NCI-H1694 (cell line): ENCODE measurements around the gene POLR3C.
"Not testable (repeated sequence)": the region's sequence is repeated elsewhere in the genome, so short reads cannot be mapped to it uniquely, and the experiment has no call there.

Experiments
- DNase-seq: peaks from one replicate; lab custom pipeline; 2025; lab: John Stamatoyannopoulos, UW

The POLR3C gene

DNA sequence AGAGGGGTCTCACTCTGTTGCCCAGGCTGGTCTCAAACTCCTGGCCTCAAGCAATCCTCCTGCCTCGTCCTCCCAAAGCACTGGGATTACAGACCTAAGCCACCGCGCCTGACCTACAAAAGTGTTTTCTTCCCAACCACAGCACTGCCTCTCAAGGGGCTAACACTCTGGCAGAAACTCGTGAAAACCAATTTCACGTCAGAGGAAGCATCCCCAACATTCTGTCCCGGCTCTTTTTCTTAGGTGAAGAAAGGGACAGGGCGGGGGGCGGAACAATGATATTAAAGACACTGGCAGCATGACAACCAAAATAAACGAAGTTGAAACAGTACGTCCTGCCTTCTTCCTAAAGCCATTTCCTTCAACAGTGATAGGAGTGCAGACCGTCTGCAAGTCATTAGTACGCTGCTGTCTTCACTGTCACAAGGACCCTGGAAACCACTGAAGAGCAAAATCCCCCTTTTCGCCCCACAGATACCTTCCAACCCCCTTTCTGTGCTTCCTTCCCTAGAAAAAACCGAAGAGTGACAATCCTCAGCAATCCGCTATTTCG lies 1.1 kb upstream of the POLR3C start:
- DNase-seq: not testable (repeated sequence)

DNA sequence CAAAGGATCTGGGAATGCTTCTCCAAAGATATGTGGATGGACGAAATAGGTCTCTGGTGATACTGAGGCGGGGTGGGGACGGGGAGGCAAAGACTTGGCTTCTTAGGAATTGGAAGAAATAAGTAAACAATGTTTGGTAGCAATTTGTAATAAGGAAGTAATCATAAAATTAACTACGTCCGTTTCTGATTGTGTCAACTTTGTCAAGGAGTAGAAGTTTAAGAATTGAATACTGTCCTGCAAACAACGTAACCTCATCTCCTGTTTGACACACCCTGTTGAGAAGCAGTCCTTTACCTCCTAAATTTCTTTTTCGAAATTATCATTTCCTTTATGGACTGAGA lies 471 bp downstream of the POLR3C start:
- no peak for DNase-seq

DNA sequence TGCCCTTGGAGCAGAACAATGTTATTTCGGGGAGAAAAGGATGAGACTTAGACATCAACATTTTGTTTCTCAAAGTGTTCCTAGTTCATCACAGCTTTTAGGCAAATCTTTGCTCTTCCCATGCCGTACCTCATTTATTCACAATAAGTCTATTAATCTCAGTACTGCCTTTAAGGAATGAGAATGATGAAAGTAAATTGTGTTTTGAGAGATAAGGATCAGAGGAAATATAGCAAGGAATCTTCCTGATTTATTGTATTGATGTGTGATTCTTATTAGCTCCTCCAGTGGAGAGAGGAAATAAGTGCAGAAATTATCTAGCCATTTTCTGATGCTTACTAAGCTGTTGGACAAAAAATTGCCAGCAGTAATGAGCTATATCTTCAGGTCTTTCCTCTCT lies 2.0 kb downstream of the POLR3C start:
- no peak for DNase-seq

DNA sequence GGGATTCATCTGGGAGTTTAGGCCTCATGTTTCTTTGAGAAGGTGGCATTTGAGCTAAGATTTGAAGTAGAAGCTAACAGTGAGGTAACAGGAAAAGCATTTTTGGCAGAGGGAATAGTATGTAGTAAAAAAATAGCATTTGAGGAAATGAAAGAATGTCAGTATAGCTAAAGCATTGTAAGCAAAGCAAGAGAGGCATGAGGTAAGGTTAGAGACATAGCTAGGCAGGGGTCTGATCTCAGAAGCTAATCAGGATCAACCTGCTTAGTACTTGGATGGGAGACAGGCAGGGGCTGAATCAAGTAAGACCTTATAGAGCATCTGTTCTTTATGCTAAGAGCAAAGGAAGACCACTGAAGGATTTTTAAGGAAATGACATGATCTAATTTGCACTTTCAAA lies 4.0 kb downstream of the POLR3C start:
- no peak for DNase-seq

DNA sequence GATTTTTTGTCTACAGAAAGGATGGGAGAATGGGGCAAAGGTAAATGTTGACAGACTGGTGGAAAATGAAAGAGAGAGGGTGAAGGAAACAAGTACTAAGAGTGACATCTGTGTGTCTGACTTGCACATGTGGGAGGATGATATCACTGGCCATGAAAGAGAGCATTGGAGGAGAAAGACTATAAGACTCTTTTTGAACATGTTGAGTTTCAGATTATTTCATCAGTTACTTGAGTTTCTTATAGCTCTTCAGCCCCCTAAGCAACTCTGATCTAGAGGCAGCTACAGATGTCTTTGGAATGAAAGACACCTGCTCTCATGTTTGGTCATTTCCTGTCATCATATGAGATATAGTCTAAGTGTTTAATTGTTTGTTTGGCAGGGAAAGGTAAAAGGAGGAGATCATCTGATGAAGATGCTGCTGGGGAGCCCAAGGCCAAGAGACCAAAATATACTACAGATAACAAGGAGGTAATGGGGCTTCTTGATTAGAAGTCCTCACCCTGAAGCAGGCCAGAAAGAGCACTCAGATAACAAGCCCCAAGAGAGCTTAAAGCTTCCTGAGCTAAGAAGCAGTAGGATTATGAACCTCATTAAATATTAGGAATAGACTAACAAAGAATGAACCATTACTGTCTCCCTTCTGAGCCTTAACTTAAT lies 4.5 kb downstream of the POLR3C start:
- DNase-seq: no peak

DNA sequence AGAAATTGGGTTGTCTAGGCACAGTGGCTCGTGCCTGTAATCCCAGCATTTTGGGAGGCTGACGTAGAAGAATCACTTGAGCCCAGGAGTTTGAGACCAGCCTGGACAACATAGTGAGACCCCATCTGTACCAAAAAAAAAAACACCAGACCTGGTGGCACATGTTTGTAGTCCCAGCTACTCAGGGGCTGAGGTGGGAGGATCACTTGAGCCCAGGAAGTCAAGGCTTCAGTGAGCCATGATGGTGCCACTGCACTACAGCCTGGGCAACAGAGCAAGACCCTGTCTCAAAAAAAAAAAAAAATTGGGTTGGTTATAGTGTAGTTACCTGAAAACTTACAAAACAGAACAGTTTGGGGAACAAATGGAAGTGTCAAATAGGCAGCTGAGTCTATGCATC lies 6.8 kb downstream of the POLR3C start:
- DNase-seq: not testable (repeated sequence)

DNA sequence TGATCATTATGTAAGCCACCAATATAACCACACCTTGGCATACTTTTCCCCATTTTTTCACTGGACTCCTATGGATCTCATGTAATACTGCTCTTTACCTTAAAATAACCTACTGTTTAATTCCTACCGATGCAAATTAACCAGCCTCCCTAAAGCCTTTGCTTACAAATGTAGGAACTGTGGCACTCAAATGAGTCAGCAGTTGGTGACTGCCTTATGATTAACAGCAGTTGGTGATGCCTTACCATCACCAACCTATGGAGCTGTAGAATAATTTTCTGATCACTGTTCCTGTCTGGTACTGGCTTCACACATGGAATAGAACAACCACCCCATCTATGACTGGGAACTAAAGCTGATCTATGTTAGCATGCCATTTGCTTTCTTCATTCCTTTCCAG lies 13.7 kb downstream of the POLR3C start:
- no peak for DNase-seq

DNA sequence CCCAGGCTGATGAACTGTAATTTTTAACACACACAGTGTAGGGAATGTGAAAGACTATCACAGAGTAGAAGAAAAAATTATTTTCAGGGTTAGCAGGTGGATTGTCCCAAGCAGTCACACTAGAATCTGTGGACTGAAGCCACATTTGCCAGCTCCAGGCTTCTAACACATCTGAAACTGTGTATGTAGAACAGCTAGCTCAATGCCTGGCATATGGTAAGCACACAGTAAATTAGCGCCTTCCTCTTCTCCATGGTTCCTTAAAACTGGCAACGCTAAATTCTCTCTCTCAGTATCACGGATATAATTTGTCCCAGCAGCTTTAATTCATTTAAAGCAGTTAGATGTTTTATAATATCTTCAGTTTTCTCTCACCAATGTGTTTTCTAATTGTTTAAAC lies 19.0 kb downstream of the POLR3C start:
- no peak for DNase-seq

DNA sequence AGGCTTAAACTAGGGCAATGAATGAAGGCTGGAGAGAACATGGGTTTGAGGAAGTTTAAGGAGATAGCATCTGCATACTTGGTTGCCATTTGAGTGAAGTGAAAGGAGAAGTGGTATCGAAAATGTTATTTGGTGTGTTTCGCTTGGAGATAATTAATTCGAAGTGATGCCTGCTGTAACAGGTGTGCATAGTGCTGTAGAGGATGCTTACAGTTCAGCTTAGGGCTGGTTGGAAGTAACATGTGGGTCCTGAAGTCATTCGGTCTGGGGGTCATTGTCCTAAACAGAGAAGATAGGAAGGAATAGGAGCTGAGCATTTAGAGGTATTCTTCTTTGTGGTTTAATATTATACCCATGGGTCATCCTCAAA lies 21.1 kb downstream of the POLR3C start:
- no peak for DNase-seq

DNA sequence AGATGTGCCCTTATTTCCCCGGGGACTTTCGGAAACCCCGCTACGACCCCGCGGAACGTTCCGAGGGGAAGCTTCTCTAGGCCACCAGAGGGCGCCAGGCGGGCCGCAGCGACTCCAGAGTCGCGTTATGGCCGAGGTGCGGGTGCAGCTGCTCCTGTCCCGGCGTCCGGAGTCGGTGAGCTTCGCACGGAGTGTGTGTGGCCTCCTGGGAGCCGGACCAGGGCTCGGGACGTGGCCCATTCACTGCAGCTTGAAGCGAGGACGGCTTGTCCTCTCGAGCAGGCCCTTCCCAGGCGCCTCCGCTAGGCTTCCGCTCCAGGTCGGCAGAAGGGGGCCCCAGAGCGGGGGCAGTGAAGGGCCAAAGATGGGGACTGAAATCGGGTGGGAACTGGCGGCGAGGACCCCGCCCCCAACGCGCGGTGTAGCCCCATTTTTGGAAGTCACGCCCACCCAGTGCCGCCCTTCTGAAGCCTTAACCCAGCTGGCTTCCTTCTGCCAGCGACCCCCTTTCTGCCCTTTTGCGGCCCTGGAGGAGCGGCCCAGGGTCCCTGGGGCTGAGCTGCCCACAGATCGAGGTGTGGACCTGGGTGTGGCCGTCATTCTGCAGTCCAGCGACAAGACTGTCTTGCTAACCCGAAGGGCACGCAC lies 21.6 kb downstream of the POLR3C start, which contains the start of gene NUDT17:
Gene NUDT17, plus strand, starts transcription at position 117 of the 648 bp plus-strand sequence. Its CDS starts 11 bp downstream, at position 128.
- DNase-seq: peak; percentile 38

DNA sequence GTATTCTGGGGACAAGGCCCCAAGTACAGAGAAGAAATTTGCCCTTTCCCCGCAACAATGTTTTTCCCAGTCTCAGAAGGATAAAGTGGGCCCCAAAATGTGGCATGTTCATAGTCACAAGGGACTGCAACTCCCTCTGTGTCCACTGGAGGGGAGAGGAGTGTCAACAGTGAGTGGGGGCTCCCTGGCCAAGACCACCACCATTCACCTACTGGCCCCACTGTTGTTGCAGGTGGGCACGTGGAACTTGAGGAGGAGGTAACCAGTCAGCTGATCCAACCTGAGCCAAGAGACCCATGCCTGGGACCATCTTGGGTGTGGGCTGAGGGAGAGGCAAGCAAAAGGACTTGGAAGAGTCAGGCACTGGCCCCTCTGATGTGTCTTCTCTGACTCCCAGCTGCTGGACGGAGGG lies 22.2 kb downstream of the POLR3C start:
- no peak for DNase-seq

DNA sequence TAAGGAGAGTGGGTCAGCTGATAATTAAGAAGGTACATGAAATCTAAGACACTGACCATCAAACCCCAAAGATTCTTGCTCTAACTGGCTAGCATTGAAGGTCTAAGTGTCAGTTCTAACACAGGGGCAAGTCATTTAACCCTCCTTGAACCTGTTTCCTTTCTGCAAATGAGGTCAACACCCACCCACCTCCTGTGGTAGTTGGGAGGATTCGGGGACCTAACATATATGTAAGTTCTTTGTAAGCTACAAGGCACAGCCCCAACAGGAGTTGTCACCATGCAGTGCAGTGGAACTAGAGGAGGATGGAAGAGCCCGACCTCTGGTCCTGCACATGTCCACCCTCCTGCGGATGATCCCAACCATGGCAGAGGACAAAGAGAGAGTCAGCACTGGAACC lies 23.8 kb downstream of the POLR3C start:
- DNase-seq: no peak

DNA sequence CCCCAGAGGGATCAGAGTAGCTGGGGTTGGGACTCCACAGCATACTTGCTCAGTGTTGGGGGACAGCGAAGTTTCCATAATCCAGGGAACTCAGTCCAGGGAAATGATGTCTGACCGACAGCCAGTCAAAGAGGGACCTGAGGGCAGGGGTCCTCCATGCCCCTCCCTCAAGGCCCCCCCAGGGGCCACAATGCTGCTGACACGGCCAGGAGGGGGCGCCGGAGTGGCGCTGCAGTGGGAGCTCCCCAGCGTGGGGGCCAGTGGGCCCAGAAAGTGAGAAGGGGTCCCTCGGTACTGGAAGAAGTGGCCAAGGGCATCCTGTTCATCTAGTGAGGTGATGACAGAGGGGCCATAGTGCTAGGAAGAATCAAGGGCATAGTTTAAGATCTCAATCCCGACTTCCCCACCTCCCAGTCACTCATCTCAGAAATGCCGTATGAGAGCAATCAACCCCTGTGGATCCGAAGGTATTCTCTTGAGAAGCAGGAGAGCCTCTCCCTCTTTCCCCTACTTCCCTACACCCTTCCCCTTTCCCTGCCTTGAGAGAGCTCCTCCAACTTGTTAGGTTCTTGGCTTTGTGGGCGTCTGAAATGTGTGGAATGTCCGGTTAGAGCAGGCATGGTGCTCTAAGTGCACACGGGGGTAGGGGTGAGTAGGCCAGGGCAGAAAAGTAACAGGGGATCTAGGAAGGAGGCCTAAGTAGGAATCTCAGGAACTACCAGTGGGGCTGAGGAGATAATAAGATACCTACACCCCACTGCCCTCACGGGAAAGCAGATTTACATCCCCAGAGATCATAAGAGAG lies 25.6 kb downstream of the POLR3C start:
- DNase-seq: no peak

DNA sequence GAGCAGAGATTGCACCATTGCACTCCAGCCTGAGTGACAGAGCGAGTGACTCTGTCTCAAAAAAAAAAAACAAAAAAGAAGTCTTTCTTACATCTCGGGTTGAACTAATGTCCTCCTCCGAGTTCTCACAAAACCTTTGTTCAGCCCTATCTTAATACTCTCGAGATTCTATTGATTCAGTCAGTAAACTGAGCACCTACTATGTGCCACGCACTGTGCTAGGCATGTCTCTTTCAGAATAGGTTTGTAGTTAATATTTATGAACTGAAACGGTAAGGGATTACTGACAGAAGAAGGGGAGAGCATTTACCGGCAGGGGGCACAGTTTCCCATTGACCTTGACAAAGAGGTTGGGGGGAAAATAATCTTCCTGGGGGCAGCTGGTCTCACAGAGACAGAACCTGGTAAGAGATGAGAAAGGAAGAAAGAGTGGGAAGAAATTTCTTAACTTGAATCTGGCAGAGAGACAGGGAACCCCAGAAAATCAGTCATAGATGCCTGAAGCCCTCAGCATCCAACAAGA lies 31.5 kb downstream of the POLR3C start:
- no peak for DNase-seq

DNA sequence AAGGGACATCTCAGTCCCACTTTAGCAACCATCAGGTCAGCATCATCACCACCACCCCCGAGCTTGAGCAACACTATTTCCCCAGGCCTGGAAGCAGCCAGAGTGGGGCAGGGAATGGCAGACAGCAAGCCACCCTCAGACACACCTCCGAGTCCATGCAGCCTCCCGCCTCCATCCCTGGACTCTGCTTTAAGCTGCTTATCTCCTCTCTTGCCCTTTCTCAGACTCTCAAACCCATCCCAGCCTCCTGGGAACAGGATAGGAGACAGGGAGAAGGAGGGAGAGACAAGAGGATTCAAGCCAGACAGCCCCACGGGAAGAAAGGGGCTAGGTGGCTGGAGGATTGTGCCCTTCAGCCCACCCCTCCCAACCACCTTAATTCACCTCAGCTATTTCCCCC lies 33.2 kb downstream of the POLR3C start:
- DNase-seq: no peak

DNA sequence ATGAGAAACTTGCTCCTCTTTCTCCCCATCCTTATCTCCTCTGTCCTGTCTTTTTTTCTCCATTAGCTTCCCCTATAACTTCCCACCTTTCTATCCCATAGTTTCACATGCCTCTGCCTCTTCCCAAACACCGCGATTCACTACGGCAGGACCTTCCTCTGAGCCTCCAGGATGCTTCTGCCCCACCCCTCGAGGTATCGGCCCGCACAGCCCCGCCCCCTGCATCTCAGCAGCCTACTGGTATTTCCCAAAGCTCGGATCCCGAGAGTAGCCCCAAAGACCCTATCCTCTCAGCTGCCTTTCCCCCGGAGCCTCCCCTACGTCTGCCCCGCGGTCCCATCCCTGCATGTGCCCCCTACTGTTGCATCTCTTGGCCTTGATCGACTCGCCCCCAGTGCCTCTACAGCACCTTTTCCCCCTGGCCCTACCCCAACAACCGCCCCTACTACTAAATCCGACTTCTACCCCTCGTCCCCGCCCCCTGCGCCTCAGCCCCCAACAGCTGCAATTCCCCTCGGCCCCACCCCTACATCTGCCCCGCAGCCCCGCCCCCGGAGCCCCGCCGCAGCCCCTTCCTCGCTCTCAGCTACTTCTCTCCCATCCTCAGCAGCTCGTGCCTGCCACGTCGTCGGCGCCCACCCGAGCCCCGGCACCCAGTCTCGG lies 34.4 kb downstream of the POLR3C start:
- DNase-seq: peak; percentile 53

DNA sequence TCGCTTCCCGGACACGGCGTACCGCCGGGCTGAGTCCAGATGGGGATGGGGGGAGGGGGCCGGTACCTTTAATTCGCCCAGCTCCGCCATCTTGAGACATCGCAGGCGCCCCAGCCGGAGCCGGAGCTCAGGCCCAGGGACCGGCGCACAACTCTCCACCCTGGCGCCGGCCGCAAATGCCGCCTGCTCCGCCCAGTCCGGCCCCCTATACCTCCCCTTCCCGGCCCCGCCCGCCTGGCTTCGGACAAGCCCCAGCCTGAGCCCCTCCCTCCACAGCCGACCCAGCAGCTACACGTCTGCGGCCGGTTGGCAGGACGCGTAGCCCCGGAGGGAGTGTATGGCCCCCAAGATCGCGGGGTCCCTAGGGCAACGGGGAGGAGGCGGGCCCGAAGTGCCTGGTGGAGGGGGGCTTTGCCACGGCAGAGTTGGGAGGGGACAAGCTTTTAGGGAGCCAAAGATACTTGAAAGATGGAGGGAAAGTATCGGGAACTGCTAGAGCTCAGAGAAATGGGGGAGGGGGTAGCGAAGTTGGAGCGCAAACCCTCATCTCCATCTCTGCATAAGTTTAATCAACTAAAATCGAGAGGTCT lies 35.0 kb downstream of the POLR3C start, which contains the start of gene PIAS3:
Gene PIAS3, minus strand, starts transcription at position 181 of the 590 bp plus-strand sequence. Its CDS starts 91 bp downstream, at position 90.
- peak; percentile 50 for DNase-seq

DNA sequence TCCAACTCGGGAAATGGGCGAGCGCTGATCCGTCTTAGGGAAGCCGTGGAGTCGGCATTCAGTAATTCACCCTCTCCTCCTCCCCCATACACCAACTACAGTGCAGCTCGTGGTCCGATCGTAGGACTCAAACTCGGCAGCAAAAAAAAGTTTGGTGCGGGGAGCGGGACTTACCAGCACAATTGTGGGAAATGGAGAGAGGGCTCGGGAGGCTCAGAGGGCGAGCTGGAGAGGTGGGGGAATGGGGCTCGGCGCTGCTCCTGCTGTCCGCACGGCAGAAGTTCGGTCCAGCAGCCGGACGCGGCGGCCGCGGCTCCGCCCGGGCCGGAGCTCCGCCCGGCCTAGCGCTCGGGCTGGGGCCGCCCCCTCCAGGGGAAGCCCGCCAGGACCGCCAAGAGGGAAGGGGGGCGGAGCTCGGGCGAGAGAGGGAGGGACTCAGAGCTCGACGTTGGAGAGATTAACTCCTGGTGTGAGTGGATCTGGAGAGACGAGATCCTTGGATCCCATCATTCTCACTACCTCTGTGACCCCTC lies 35.6 kb downstream of the POLR3C start:
- peak; percentile 28 for DNase-seq

DNA sequence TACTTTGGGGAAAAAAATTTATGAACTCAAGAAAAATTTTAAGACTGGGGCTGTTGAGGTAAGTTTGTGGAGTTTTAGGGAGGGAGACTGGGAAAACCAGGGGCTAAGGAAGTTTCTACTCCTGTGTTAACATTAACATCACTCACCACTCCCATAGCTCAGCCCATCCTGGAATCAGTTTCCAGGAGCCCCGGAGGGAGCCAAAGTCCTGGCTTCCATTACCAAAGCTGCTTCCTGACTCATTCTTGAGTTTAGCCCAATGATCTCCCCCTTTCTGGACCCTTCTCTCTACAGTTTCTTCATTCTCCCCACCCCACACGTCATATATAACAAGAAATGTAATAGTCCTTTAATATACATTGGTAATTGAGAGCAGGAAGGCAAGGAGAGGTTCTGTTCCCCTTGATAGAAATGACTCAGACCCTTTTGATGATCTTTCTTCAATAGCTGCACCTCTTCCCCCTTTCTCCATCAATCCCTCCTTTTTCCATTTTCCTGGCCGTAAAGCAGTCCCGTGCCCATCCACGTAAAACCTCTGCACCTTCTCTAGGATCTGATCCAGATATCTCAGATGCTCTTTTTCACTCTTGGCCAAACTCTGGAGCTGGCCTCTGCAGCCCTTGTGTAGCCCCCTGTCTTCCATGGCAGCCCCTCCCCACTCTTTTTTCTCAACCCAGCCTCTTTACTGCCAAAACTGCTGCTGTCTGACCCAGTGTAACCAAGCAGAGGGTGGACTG lies 39.5 kb downstream of the POLR3C start:
- DNase-seq: no peak

DNA sequence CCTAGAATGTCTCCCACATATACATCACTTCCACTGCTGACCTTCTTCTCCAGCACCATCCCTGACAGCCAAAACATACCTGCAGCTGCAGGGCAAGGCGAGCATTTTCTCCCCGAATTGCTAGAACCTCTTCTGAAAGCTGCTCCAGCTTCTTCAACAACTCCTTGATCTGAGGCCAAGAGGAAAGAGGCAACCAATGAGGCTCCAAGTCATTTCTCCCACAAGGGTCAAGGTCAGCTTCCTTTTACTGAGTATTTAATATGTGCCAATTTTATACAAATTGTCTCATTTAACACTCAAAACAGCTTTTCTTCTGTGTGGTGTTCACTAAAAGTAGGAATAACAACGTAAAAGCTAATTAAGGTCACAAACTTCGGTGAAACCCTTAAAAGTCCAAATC lies 44.2 kb downstream of the POLR3C start:
- DNase-seq: no peak
